Suprapubic skin (tissue), 4 donors: ENCODE measurements around the gene SLC39A13. TPM values are rescaled to one million over a fixed set of nuclear protein-coding genes. Genes with fewer than 3 reads are reported as not detected.

Experiments used
- DNase-seq, 2 donors: peaks; one replicate each; pipeline ENCODE4 v3.0.0-alpha.2; 2019; ENCODE audit warnings: low spot score in 2 of 2
- H3K27ac ChIP-seq: fragments of 200-600 bp; sonication (generic); one replicate; pipeline ENCODE4 v1.5.1; 2019
- H3K27me3 ChIP-seq: fragments of 200-600 bp; sonication (generic); one replicate; pipeline ENCODE4 v1.5.1; 2019
- H3K36me3 ChIP-seq: fragments of 200-600 bp; sonication (generic); one replicate; pipeline ENCODE4 v1.5.1; 2019
- H3K4me1 ChIP-seq: fragments of 200-600 bp; sonication (generic); one replicate; pipeline ENCODE4 v1.5.1; 2019
- H3K4me3 ChIP-seq: fragments of 200-600 bp; sonication (generic); one replicate; pipeline ENCODE4 v1.5.1; 2019; ENCODE audit warnings: mild to moderate bottlenecking
- H3K9me3 ChIP-seq: fragments of 200-600 bp; sonication (generic); one replicate; pipeline ENCODE4 v1.5.1; 2019
- CTCF ChIP-seq, 2 donors: fragments of 200-600 bp in 1 of 2; fragments of 450-650 bp in 1 of 2; sonication (generic) in 1 of 2; IDR thresholded peaks; one replicate each; pipeline ENCODE4 v1.5.1; 2016 to 2019; ENCODE audit warnings: antibody characterized with exemption in 2 of 2, mild to moderate bottlenecking in 1 of 2, moderate library complexity in 1 of 2
- EP300 ChIP-seq: sonication (generic); formaldehyde crosslinking; IDR thresholded peaks from one replicate; pipeline ENCODE4 v1.6.1; 2017; ENCODE audit warnings: antibody characterized with exemption
- POLR2A ChIP-seq, 2 donors: fragments of 450-650 bp; IDR thresholded peaks; one replicate each; pipeline ENCODE4 v1.6.1; 2017; ENCODE audit warnings: antibody characterized with exemption in 2 of 2, mild to moderate bottlenecking in 2 of 2, moderate library complexity in 2 of 2
- POLR2AphosphoS5 ChIP-seq, 3 donors: sonication (generic); formaldehyde crosslinking; IDR thresholded peaks; one replicate each; pipeline ENCODE4 v1.6.1; 2017; ENCODE audit warnings: antibody characterized with exemption in 3 of 3
- WGBS: methylation state at CpG from one replicate; pipeline ENCODE4 v1.1.5; 2018; 5-methylcytosine and 5-hydroxymethylcytosine counted together
- total RNA-seq, 4 donors: library from RNA; depleted of rRNA; stranded (reverse); fragments of >200 nt; gene quantifications; one replicate each; pipeline ENCODE4 v1.1.0, GENCODE V29; 2016

The SLC39A13 gene
- total RNA-seq, 4 donors from 2014 or later: 45.5 to 53.8 (median 52.3) TPM

GRCh38 chr11:47376525-47377371 lies 31.6 kb upstream of the SLC39A13 start:
- no peak for DNase-seq
- Histone ChIP-seq H3K27me3 (no peaks in the 10 kb centered on the region), H3K4me1 (peaks cover 8% of the 10 kb centered on the region), H3K4me3 (peak overlapping the region; percentile 42), H3K27ac (peak overlapping the region; percentile 71), H3K36me3 (no peaks in the 10 kb centered on the region), H3K9me3 (no peaks in the 10 kb centered on the region)
- TF ChIP-seq POLR2AphosphoS5 (IDR thresholded peaks at IDR 0.05) (no peak), EP300 (no peak), CTCF (IDR thresholded peaks at IDR 0.05) (no peak), POLR2A (IDR thresholded peaks at IDR 0.05) (no peak)
- 48% methylated on average over 6 of the region's 14 CpGs for WGBS

GRCh38 chr11:47377571-47378009 lies 30.8 kb upstream of the SLC39A13 start:
- H3K27ac ChIP-seq: peak overlapping the region; percentile 71
- 79% methylated on average over 5 of the region's 5 CpGs for WGBS
- DNase-seq: no peak
- H3K27me3 ChIP-seq: no peaks in the 10 kb centered on the region
- no peaks in the 10 kb centered on the region for H3K36me3 ChIP-seq
- H3K4me1 ChIP-seq: peaks cover 8% of the 10 kb centered on the region
- TF ChIP-seq POLR2A (IDR thresholded peaks at IDR 0.05) (no peak), CTCF (IDR thresholded peaks at IDR 0.05) (no peak), POLR2AphosphoS5 (IDR thresholded peaks at IDR 0.05) (no peak), EP300 (no peak)
- peak overlapping the region; percentile 42 for H3K4me3 ChIP-seq
- no peaks in the 10 kb centered on the region for H3K9me3 ChIP-seq

GRCh38 chr11:47378010-47378835 lies 30.2 kb upstream of the SLC39A13 start, which contains the start of gene SPI1:
Gene SPI1, minus strand, starts transcription at chr11:47378547. Its CDS starts 194 bp downstream, at chr11:47378353.
- DNase-seq: peak in 1 of 2 donors; percentile 70
- Histone ChIP-seq H3K27ac (peak within 1 kb of the TSS; percentile 71), H3K27me3 (no peaks in the 10 kb centered on the region), H3K36me3 (no peaks in the 10 kb centered on the region), H3K9me3 (no peaks in the 10 kb centered on the region), H3K4me1 (peaks cover 8% of the 10 kb centered on the region), H3K4me3 (peak within 1 kb of the TSS; percentile 42)
- TF ChIP-seq POLR2A (IDR thresholded peaks at IDR 0.05) (peak in 1 of 2 donors; percentile 43), POLR2AphosphoS5 (IDR thresholded peaks at IDR 0.05) (no peak)
- WGBS: 73% methylated on average over 17 of the region's 31 CpGs

GRCh38 chr11:47378836-47379170 lies 29.6 kb upstream of the SLC39A13 start:
- no peak for DNase-seq
- H3K9me3 ChIP-seq: no peaks in the 10 kb centered on the region
- TF ChIP-seq POLR2AphosphoS5 (IDR thresholded peaks at IDR 0.05) (no peak), CTCF (IDR thresholded peaks at IDR 0.05) (no peak), EP300 (no peak), POLR2A (IDR thresholded peaks at IDR 0.05) (no peak)
- no peaks in the 10 kb centered on the region for H3K36me3 ChIP-seq
- H3K27ac ChIP-seq: peak overlapping the region; percentile 71
- H3K4me1 ChIP-seq: peaks cover 6% of the 10 kb centered on the region
- H3K27me3 ChIP-seq: no peaks in the 10 kb centered on the region
- no peak overlapping the region for H3K4me3 ChIP-seq

- Histone ChIP-seq H3K4me1 (peaks cover 3% of the 10 kb centered on the region), H3K4me3 (no peak overlapping the region), H3K9me3 (no peaks in the 10 kb centered on the region), H3K27me3 (no peaks in the 10 kb centered on the region), H3K27ac (no peak overlapping the region), H3K36me3 (no peaks in the 10 kb centered on the region)
- DNase-seq: no peak
- no peak for TF ChIP-seq EP300
- no peak for TF ChIP-seq POLR2AphosphoS5 (IDR thresholded peaks at IDR 0.05)
- no peak for TF ChIP-seq CTCF (IDR thresholded peaks at IDR 0.05)
- TF ChIP-seq POLR2A (IDR thresholded peaks at IDR 0.05): no peak
- WGBS: 92% methylated on average over 2 of the region's 2 CpGs
These were observed 29.1 kb upstream of the SLC39A13 start for GRCh38 chr11:47379317-47379716.
